Natural killer cell (primary cell): Measurements from ENCODE around the gene OR2AJ1. TPM values are rescaled to one million over a fixed set of nuclear protein-coding genes. Genes with fewer than 3 reads are reported as not detected.

Source experiments
- ATAC-seq, 3 donors: fragments of 150-1000 bp in 2 of 3; fragments of 200-7000 bp in 1 of 3; cut with Tn5 transposase; 1 replicate in 1 of 3; 2 replicates in 2 of 3; pipeline ENCODE4 v1.10.0; 2021; ENCODE audit warnings: mild to moderate bottlenecking in 2 of 3, moderate library complexity in 2 of 3
- DNase-seq, 2 donors: peaks; one replicate each; pipeline versions ENCODE4 v3.0.0 to v3.0.0-alpha.2; 2013 to 2021; ENCODE audit warnings: mixed read lengths in 1 of 2
- H3K27ac ChIP-seq: one replicate; pipeline ENCODE4 v1.5.1; 2013; ENCODE audit warnings: mild to moderate bottlenecking, low read length
- H3K27me3 ChIP-seq: one replicate; pipeline ENCODE4 v1.6.1; 2013; ENCODE audit warnings: low read length; ENCODE audit not compliant: control insufficient read depth, insufficient read depth
- H3K36me3 ChIP-seq: one replicate; pipeline ENCODE4 v1.6.1; 2013; ENCODE audit warnings: low read length; ENCODE audit not compliant: control insufficient read depth, insufficient read depth
- H3K4me1 ChIP-seq: one replicate; pipeline ENCODE4 v1.6.1; 2013; ENCODE audit warnings: low read length; ENCODE audit not compliant: control insufficient read depth, insufficient read depth
- H3K4me3 ChIP-seq: one replicate; pipeline ENCODE4 v1.5.1; 2013; ENCODE audit warnings: low read length
- H3K9me3 ChIP-seq: one replicate; pipeline ENCODE4 v1.6.1; 2013; ENCODE audit warnings: low read length; ENCODE audit not compliant: control insufficient read depth, insufficient read depth
- H3K27ac Mint-ChIP-seq, 2 donors: one replicate each; pipeline ENCODE4 v1.8.0; 2022; ENCODE audit warnings: mild to moderate bottlenecking in 2 of 2, mixed read lengths in 2 of 2, moderate library complexity in 1 of 2
- H3K27me3 Mint-ChIP-seq, 2 donors: one replicate each; pipeline ENCODE4 v1.8.0; 2022; ENCODE audit warnings: low read depth in 2 of 2, mixed read lengths in 2 of 2
- H3K36me3 Mint-ChIP-seq: one replicate; pipeline ENCODE4 v1.8.0; 2022; ENCODE audit warnings: mixed read lengths
- H3K4me1 Mint-ChIP-seq, 2 donors: one replicate each; pipeline ENCODE4 v1.8.0; 2022; ENCODE audit warnings: mixed read lengths in 2 of 2
- H3K4me3 Mint-ChIP-seq: one replicate; pipeline ENCODE4 v1.8.0; 2022; ENCODE audit warnings: mild to moderate bottlenecking, moderate library complexity, mixed read lengths
- H3K9me3 Mint-ChIP-seq, 2 donors: one replicate each; pipeline ENCODE4 v1.8.0; 2022; ENCODE audit warnings: mixed read lengths in 2 of 2
- CTCF ChIP-seq: fragments of 200-600 bp; IDR thresholded peaks from one replicate; pipeline ENCODE4 v1.8.0; 2022; ENCODE audit warnings: antibody characterized with exemption
- whole genome bisulfite sequencing: methylation state at CpG from one replicate; pipeline ENCODE4 v1.1.7; 2013; ENCODE audit warnings: missing lambda C conversion rate; ENCODE audit not compliant: insufficient coverage; 5-methylcytosine and 5-hydroxymethylcytosine counted together
- intact Hi-C: fragments of 100-400 bp; cut with micrococcal nuclease; formaldehyde crosslinking; loops from one replicate; pipeline ENCODE4 v1.14.2; 2022
- total RNA-seq, 4 donors: library from RNA; stranded (reverse); fragments of 120-200 nt in 1 of 4; gene quantifications; one replicate each; pipeline versions ENCODE4 v1.2.3 to v1.2.4, GENCODE V29; 2013 to 2022

Gene OR2AJ1
- total RNA-seq, 3 donors from 2014 or later (not counting 1 experiment from before 2014, with no cell fraction given), result not detected

DNA sequence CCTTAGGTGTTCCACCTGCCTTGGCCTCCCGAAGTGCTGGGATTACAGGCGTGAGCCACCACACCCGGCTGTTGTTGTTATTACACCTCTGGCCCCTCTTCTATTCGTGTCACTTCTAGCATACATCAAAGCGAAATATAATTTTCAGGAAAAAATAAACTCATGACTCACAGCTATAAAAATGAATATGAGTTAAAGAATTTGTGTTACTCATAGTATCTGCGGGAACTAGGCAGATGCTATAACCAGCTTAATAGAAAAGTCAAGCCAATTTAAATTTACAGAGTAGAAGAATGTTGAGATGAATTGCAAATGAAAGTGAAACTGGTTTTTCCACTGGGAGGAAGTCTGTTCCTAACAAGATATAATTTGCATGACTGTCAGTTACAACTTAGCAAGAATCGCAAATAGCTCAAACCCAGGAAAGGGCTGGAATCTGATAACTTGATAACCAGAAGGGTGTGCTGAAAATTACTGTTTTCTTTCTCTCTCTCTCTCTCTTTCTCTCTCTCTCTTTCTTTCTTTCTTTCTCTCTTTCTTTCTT, 18.1 kb upstream of the OR2AJ1 start:
- Mint-ChIP-seq H3K27ac (peak overlapping the region; percentile 84 to 89), H3K36me3 (no peaks in the 10 kb centered on the region), H3K9me3 (peaks cover 2 to 3% of the 10 kb centered on the region in 2 donors), H3K4me3 (peak overlapping the region; percentile 97), H3K27me3 (no peaks in the 10 kb centered on the region), H3K4me1 (peaks cover 24 to 33% of the 10 kb centered on the region in 2 donors)
- WGBS, result 4% methylated on average over 5 of the region's 7 CpGs
- Histone ChIP-seq H3K4me3 (peak overlapping the region; percentile 18), H3K4me1 (peaks cover 4% of the 10 kb centered on the region), H3K27me3 (no peaks in the 10 kb centered on the region), H3K9me3 (no peaks in the 10 kb centered on the region), H3K27ac (no peak overlapping the region), H3K36me3 (no peaks in the 10 kb centered on the region)
- no peak for TF ChIP-seq CTCF
- DNase-seq, result peak in 1 of 2 donors; percentile 48
- intact Hi-C loops, result no loop called here
- peak; percentile 48 to 63 (median 58) for ATAC-seq

DNA sequence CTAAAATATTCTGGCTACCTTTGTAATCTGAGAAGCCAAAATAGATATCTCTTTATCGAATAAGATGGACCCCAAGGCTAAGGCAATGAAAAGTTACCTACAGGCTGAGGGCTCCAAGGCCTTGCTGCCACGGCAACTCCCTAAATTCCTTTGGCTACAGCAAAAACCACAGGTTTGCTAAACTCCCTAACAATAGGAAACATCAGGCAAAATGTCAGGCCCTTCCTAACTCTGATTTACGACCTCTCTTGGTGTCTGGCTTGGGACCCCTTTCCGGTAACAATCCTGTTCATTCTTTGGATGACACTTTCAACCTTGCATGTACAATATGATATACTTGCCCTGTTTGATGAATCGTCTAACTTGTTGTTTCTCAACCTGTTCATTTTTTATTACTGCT, 15.9 kb upstream of the OR2AJ1 start:
- Mint-ChIP-seq H3K9me3 (peaks cover 2 to 3% of the 10 kb centered on the region in 2 donors), H3K27me3 (peaks cover 0 to 8% of the 10 kb centered on the region in 2 donors), H3K4me1 (peaks cover 24 to 33% of the 10 kb centered on the region in 2 donors), H3K36me3 (no peaks in the 10 kb centered on the region), H3K27ac (peak overlapping the region in 1 of 2 donors; percentile 41), H3K4me3 (no peak overlapping the region)
- intact Hi-C loops, result no loop called here
- no peak for TF ChIP-seq CTCF
- WGBS, result 52% methylated on average over 5 of the region's 5 CpGs
- no peak overlapping the region for H3K4me3 ChIP-seq
- H3K4me1 ChIP-seq, result peaks cover 4% of the 10 kb centered on the region
- H3K27ac ChIP-seq, result no peak overlapping the region
- H3K27me3 ChIP-seq, result no peaks in the 10 kb centered on the region
- ATAC-seq (no peak), DNase-seq (no peak)
- H3K9me3 ChIP-seq, result no peaks in the 10 kb centered on the region
- H3K36me3 ChIP-seq, result no peaks in the 10 kb centered on the region

- no peaks in the 10 kb centered on the region for H3K9me3 Mint-ChIP-seq
- H3K9me3 ChIP-seq, result no peaks in the 10 kb centered on the region
- H3K27me3 ChIP-seq, result no peaks in the 10 kb centered on the region
- no peak overlapping the region for H3K4me3 Mint-ChIP-seq
- no peaks in the 10 kb centered on the region for H3K4me1 Mint-ChIP-seq
- H3K4me3 ChIP-seq, result no peak overlapping the region
- no peaks in the 10 kb centered on the region for H3K4me1 ChIP-seq
- TF ChIP-seq CTCF, result no peak
- WGBS, result 73% methylated on average over 2 of the region's 2 CpGs
- H3K27ac ChIP-seq, result no peak overlapping the region
- ATAC-seq, result no peak
- H3K27me3 Mint-ChIP-seq, result peaks cover 0 to 16% of the 10 kb centered on the region in 2 donors
- intact Hi-C loops, result no loop called here
- H3K36me3 ChIP-seq, result no peaks in the 10 kb centered on the region
- no peak for DNase-seq
- no peaks in the 10 kb centered on the region for H3K36me3 Mint-ChIP-seq
- H3K27ac Mint-ChIP-seq, result no peak overlapping the region
Observed at GRCh38 chr1:247913786-247914185, 10.9 kb upstream of the OR2AJ1 start.
